ENCODE data around the gene SIM1.

Gene SIM1

GRCh38 chr6:100464903-100465700 is at the start of gene SIM1:
Gene SIM1 (minus strand): TSS chr6:100464921. CDS start chr6:100463468, 1,453 bp downstream.
- no peak for DNase-seq (ENCODE audit: low spot score)

GRCh38 chr6:100512203-100512862 is 47.6 kb upstream of the SIM1 start:
- no peak for DNase-seq (ENCODE audit: low spot score)

- no peak for DNase-seq (ENCODE audit: low spot score)
Observed at GRCh38 chr6:100509101-100509500, 44.4 kb upstream of the SIM1 start.

- DNase-seq (ENCODE audit: low spot score), result no peak
Observed at GRCh38 chr6:100506651-100507050, 41.9 kb upstream of the SIM1 start.

GRCh38 chr6:100504786-100505737 is 40.3 kb upstream of the SIM1 start:
- peak; percentile 10 for DNase-seq (ENCODE audit: low spot score)

- DNase-seq (ENCODE audit: low spot score), result no peak
Observed at GRCh38 chr6:100503043-100503705, 38.5 kb upstream of the SIM1 start.

GRCh38 chr6:100493206-100493888 is 28.6 kb upstream of the SIM1 start:
- no peak for DNase-seq (ENCODE audit: low spot score)

GRCh38 chr6:100491952-100492670 is 27.4 kb upstream of the SIM1 start:
- no peak for DNase-seq (ENCODE audit: low spot score)

GRCh38 chr6:100490065-100490464 is 25.3 kb upstream of the SIM1 start:
- DNase-seq (ENCODE audit: low spot score), result no peak

- DNase-seq (ENCODE audit: low spot score), result no peak
Observed at GRCh38 chr6:100488244-100488643, 23.5 kb upstream of the SIM1 start.

GRCh38 chr6:100487638-100488037 is 22.9 kb upstream of the SIM1 start:
- no peak for DNase-seq (ENCODE audit: low spot score)

GRCh38 chr6:100485268-100485667 is 20.5 kb upstream of the SIM1 start:
- no peak for DNase-seq (ENCODE audit: low spot score)

GRCh38 chr6:100484474-100484873 is 19.8 kb upstream of the SIM1 start:
- no peak for DNase-seq (ENCODE audit: low spot score)

- DNase-seq (ENCODE audit: low spot score), result no peak
Observed at GRCh38 chr6:100482698-100483097, 18.0 kb upstream of the SIM1 start.

GRCh38 chr6:100479179-100480035 is 14.7 kb upstream of the SIM1 start:
- peak; percentile 13 for DNase-seq (ENCODE audit: low spot score)

- DNase-seq (ENCODE audit: low spot score), result no peak
Observed at GRCh38 chr6:100475554-100476320, 11.0 kb upstream of the SIM1 start.

- DNase-seq (ENCODE audit: low spot score), result no peak
Observed at GRCh38 chr6:100473182-100473581, 8.5 kb upstream of the SIM1 start.

GRCh38 chr6:100472674-100473073 is 8.0 kb upstream of the SIM1 start:
- DNase-seq (ENCODE audit: low spot score), result no peak

Data from COLO829 (cell line).